Activated CD4-positive, CD25-positive, alpha-beta regulatory T cell treated with anti-CD3 and anti-CD28 coated beads, Interleukin-2, amount 50 U/mL, for 72 hours (primary cell): ENCODE results near the gene RMRP.

Experiments used
- DNase-seq: peaks from one replicate; pipeline ENCODE4 v3.0.0; 2021

Gene RMRP

GRCh38 chr9:35686222-35687203 is 28.7 kb upstream of the RMRP start:
- DNase-seq = no peak

DNA sequence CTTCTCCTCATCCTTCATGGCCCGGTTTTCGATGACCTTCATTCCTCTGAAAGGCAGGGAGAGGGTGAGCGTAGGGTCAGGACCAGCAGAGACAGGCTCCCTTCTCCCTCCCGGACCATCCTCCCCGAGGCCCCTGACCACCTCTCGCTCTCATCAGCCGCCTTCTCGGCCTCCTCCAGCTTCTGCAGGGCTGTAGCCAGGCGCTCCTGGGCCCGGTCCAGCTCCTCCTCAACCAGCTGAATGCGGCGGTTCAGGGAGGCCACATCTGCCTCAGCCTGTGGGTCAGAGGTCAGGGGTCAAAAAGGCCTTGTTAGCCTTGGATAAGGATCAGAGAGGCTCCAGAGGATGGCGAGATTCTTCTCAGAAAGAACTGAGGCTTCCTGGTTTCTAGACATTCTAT is 27.7 kb upstream of the RMRP start:
- DNase-seq = no peak

DNA sequence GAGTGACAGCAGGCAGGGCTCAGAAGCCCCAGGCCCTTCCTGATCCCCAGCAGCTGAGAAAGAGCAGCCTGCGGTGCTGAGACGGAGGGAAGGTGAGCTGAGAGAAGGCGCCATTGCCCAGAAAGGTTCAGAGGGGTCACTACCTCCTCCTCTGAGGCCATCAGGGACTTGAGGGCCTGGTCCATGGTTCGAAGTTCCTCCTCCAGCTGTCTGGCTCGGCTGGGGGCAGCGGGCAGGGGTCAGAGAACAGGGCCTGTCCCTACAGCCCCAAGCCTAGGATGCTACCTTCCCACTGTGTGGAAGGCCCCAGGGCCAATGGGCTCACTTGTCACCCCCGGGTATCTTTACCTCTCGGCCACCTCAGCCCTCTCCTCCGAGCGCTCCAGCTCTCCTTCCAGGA is 27.1 kb upstream of the RMRP start:
- DNase-seq = no peak

DNA sequence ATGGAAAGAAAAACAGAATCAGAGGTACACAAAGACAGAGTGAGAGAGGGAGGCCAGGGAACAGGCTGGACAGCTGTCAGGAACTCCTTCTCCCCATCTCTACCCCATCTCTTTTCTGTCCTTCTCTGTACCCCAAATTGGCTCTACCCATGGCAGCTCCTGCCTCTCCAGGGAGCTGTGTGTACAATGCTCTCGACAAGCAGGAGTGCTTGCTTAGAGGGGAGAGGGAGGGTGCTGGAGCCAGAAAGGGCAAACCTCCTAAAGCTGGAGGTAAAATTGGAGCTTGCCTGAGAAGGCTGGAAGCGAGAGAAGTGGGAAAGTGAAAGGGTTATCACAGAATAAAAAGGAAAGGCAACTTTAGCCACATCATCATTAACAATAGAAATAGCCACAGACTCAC is 25.5 kb upstream of the RMRP start:
- DNase-seq = no peak

DNA sequence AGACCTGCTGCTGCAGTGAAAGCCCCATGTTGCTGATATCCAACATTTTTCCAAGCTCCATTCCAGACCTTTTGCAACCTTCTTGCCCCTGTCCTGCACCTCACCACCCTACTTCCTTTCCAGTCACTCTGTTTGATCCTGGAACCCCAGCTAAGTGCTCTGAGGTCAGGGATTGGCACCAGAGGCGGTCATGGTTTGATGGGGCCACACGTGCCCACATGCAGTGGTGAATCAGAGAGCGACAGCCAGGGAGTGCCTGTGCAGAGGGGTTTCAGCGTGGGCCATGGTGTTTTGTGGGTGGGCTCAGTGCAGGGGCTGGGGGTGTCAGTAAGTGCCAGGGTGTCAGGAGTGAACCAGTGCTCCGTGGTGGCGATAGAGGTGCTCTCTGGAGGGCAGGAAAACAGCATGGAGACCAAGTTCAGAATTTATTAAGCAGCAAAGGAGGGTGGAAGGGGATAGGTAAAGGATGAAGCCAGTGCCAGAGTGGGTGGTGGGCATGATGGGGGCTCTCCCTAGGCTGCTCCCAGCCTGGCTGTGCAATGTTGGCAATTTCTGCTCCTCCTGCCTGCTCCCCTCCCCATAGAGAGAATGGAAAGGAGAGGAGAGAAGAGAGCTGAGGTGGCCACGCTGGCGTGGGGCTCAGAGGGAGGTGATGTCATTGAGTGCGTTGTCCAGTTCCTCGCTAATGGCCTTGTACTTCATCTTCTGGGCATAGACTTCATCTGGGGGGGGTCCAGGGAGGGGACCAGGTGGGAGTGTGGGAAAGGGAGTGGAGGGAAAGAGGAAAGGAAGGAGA is 24.9 kb upstream of the RMRP start:
- no peak for DNase-seq

DNA sequence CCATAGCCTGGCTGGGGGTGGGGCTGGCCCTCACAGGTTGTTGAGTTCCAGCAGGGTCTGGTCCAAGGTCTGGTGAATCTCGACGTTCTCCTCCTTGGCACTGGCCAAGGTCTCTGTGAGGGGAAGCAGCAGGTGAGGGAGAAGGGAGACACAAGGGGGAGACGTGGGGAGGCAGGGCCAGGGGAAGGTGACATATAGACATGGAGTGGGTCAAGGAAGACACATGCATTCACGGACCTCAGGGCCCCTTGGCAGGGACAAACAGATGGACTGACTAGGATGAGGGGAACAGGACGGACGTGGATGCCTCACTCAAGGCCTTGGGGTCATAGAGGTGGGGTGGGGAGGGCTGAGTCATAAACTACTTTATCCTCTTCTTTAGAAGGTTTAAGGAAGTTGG is 24.2 kb upstream of the RMRP start:
- DNase-seq = no peak

DNA sequence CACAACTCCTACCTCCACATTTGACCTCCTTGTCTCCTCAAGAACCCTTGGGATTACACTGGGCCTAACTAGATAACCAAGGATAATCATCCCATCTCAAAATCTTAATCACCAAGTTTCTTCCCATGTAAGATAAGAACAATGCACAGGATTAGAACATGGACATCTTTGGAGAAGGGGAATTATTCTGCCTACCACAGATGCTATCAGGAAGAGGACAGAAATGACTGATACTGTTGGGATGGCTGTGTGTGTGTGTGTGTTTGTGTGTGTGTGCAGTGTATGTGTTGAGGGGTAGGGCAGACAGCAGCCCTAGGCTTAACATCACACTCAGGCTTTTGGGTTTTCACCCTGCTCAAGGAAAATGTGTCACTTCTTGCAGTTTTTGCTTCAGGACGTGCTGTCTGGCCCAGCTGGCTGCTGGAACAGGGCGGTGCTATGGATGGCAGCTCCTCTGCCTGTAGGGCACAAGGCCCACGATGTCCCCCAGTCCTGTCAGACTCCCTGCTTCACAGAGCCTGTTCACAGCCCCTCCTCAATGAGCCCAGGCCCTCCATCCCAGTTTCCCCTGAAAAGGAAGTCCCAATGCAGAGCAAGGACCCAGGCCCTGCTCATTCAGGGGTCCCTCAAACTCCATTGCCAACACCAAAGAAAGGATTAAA is 23.7 kb upstream of the RMRP start:
- no peak for DNase-seq

- no peak for DNase-seq
Measured at GRCh38 chr9:35680331-35681105, 22.7 kb upstream of the RMRP start.

DNA sequence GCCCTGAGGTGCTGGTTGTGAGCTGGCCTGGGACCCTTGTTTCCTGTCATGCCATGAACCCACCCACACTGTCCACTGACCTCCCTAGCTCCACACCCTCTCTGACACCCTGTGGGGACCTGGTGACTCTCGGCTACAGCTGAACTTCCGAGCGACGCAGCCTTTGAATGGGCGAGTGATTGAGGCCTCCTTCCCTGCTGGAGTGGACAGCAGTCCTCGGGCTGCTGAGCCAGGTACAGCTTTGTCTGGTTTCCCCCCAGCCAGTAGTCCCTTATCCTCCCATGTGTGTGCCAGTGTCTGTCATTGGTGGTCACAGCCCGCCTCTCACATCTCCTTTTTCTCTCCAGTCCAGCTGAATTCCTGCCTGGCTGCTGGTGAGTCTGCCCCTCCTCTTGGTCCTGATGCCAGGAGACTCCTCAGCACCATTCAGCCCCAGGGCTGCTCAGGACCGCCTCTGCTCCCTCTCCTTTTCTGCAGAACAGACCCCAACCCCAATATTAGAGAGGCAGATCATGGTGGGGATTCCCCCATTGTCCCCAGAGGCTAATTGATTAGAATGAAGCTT is 22.0 kb upstream of the RMRP start:
- no peak for DNase-seq

GRCh38 chr9:35679091-35679490 is 21.3 kb upstream of the RMRP start:
- no peak for DNase-seq

GRCh38 chr9:35675732-35676392 is 18.0 kb upstream of the RMRP start:
- DNase-seq = peak; percentile 46

- no peak for DNase-seq
Measured at GRCh38 chr9:35675204-35675603, 17.4 kb upstream of the RMRP start.

DNA sequence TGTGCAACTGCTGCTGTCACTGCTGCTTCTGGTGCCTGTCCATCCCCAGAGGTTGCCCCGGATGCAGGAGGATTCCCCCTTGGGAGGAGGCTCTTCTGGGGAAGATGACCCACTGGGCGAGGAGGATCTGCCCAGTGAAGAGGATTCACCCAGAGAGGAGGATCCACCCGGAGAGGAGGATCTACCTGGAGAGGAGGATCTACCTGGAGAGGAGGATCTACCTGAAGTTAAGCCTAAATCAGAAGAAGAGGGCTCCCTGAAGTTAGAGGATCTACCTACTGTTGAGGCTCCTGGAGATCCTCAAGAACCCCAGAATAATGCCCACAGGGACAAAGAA is 16.2 kb upstream of the RMRP start:
- DNase-seq = no peak

DNA sequence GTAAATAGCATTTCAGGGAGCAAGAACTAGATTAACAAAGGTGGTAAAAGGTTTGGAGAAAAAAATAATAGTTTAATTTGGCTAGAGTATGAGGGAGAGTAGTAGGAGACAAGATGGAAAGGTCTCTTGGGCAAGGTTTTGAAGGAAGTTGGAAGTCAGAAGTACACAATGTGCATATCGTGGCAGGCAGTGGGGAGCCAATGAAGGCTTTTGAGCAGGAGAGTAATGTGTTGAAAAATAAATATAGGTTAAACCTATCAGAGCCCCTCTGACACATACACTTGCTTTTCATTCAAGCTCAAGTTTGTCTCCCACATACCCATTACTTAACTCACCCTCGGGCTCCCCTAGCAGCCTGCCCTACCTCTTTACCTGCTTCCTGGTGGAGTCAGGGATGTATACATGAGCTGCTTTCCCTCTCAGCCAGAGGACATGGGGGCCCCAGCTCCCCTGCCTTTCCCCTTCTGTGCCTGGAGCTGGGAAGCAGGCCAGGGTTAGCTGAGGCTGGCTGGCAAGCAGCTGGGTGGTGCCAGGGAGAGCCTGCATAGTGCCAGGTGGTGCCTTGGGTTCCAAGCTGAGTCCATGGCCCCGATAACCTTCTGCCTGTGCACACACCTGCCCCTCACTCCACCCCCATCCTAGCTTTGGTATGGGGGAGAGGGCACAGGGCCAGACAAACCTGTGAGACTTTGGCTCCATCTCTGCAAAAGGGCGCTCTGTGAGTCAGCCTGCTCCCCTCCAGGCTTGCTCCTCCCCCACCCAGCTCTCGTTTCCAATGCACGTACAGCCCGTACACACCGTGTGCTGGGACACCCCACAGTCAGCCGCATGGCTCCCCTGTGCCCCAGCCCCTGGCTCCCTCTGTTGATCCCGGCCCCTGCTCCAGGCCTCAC is 15.6 kb upstream of the RMRP start, which contains the start of gene CA9:
Gene CA9, plus strand, starts transcription at position 797 of the 893 bp plus-strand sequence. Its CDS starts 32 bp downstream, at position 829.
- no peak for DNase-seq

DNA sequence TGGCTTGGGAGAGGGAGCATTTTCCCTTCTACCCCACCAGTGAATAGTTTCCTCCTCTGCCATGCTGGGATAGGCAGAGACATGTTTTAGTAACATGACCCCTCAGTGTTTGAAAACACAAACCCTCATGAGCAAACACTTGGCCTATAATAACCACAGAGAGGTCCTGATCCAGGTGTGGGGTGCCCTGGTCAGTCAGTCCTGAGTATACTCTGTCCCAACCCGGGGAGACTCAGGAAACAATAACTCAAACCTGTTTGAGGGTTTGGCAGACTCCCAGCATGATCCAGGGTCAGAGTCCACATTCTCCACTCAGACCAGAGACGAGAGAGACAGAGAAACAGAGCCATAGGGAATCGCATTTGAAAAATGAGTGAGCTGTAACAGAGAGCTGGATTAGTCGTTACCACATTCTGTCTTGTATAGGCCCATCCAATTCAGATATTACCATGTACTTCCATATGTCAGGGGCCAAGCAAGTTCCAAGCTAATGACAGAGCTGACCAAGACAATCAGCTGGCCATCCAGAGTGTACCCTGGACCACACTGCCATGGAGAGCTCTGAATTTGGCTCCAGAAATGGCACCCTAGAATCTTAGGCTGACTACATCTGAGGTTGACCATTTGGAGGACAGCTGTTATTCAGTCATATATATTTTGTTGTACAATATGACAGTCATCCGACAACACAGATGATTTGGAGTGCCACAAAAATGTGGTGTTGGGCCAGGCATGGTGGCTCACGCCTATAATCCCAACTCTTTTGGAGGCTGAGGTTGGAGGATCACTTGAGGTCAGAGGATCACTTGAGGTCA is 11.7 kb upstream of the RMRP start:
- no peak for DNase-seq

GRCh38 chr9:35667939-35668338 is 10.1 kb upstream of the RMRP start:
- DNase-seq = no peak

DNA sequence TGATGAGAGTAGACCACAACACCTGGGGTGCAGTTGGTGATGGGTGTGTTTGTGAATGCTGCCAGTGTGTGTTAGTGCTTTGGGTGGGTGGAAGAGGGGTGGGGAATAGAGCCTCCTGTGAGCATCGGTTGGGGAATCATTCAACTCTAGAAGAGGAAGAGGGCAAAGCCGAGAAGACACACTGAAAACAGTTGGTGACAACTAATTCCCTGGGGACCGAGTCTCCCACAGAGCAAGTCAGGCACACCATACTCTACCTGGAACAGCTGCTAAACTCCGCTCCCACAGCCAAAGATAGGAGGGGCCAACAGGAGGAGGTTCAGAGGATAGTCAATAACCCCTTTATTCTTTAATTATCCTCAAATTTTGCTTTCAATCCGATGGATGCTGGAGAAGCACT is 8.7 kb upstream of the RMRP start:
- no peak for DNase-seq

- no peak for DNase-seq
Measured at GRCh38 chr9:35666045-35666444, 8.2 kb upstream of the RMRP start.

DNA sequence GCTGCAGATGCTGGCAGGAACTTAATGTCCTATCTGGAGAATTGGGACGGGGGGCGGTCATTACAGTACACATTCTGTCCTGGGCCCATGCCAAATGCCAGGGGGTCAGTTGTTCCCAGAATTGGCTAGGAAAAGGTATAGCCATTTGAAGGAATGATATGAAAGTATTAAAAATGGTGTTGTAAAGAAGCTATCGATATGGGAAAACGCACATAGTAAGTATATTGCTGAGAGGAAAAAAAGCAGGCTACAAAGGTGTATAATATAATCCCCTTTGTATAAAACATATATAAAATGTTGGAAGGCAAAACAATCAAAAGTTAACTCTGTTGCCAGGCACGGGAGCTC is 7.6 kb upstream of the RMRP start:
- no peak for DNase-seq
